BE2C (cell line): Measurements from ENCODE around the gene CD48.

Experiments used
- DNase-seq: peaks from one replicate; pipeline ENCODE4 v3.0.0-alpha.2; 2020
- H3K27me3 ChIP-seq: fragments of 250-450 bp; sonication (Bioruptor Pico); 2 replicates; pipeline ENCODE4 v1.5.1; 2020; ENCODE audit warnings: mild to moderate bottlenecking
- H3K36me3 ChIP-seq: fragments of 250-450 bp; sonication (Bioruptor Pico); 2 replicates; pipeline ENCODE4 v1.5.1; 2020; ENCODE audit warnings: mild to moderate bottlenecking
- H3K4me1 ChIP-seq: fragments of 250-450 bp; sonication (Bioruptor Pico); 2 replicates; pipeline ENCODE4 v1.5.1; 2020
- H3K4me3 ChIP-seq: 2 replicates; pipeline ENCODE4 v1.5.1; 2011; ENCODE audit warnings: low read depth, low read length
- H3K9me3 ChIP-seq: fragments of 250-450 bp; sonication (Bioruptor Pico); 2 replicates; pipeline ENCODE4 v1.5.1; 2020
- CTCF ChIP-seq: IDR thresholded peaks from 2 replicates; pipeline ENCODE4 v1.5.1; 2012; ENCODE audit warnings: mild to moderate bottlenecking, low read depth, low read length

The CD48 gene

DNA sequence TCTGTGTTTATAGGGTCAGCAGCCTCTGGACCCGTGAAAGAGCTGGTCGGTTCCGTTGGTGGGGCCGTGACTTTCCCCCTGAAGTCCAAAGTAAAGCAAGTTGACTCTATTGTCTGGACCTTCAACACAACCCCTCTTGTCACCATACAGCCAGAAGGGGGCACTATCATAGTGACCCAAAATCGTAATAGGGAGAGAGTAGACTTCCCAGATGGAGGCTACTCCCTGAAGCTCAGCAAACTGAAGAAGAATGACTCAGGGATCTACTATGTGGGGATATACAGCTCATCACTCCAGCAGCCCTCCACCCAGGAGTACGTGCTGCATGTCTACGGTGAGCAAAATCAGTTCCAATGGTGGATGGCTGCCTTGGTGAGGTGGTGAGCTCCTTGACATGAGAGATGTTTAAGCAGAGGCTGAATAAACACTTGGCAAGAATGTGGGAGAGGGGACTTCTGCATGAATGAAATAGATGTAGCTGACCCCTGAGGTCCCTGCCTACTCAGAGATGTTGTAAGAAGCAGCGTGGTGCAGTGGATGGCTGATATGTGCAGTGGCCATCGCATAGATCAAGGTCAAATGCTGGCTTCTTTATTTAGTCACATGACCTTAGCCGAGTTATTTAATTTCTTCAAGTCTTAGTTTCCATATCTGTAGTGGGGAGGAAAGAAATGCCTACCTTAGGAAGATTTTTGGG is 36.7 kb upstream of the CD48 start:
- Histone ChIP-seq H3K36me3 (no peaks in the 10 kb centered on the region), H3K4me3 (no peak overlapping the region), H3K9me3 (no peaks in the 10 kb centered on the region), H3K27me3 (peaks cover 5% of the 10 kb centered on the region; the same call in 1 of the 2 replicates), H3K4me1 (no peaks in the 10 kb centered on the region)
- peak; percentile 33 for TF ChIP-seq CTCF
- no peak for DNase-seq

- no peak for TF ChIP-seq CTCF
These were observed 36.1 kb upstream of the CD48 start for GRCh38 chr1:160747717-160748116.

DNA sequence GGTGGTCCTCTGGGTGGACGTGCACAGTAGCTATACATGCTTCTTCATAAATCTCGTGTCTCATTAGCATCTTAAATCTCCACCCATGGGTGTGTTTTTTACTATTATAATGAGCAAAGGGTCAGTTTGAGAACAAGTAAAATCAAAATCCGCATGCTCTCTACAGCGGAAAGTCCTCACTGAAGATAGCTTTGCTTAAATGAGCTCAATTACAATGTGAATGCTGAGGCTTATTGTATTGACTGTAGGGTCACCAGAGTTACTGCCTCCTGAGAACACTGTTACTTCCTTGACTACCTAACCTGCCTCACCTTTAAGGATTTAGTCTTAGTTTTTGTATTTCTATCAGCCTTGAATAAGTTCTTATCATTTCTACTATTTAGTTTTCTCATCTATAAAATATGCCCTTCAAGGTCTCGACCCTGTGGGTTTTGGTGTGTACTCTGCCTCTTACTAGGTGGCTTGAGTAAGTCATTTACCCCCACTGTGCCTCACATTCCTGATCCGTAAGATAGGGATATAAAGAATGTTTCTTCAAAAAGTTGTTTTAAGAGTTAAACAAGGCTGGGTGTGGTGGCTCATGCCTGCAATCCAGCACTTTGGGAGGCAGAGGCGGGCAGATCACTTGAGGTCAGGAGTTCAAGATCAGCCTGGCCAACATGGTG is 35.3 kb upstream of the CD48 start:
- DNase-seq = no peak
- no peak for TF ChIP-seq CTCF
- Histone ChIP-seq H3K4me3 (no peak overlapping the region), H3K36me3 (no peaks in the 10 kb centered on the region), H3K4me1 (no peaks in the 10 kb centered on the region), H3K9me3 (no peaks in the 10 kb centered on the region), H3K27me3 (peaks cover 3% of the 10 kb centered on the region; the same call in 1 of the 2 replicates)

More at GRCh38 chr1:160747717-160748116, 36.1 kb upstream of the CD48 start:
- Histone ChIP-seq H3K4me3 (no peak overlapping the region), H3K36me3 (no peaks in the 10 kb centered on the region), H3K4me1 (no peaks in the 10 kb centered on the region), H3K27me3 (peaks cover 5% of the 10 kb centered on the region; the same call in 1 of the 2 replicates), H3K9me3 (no peaks in the 10 kb centered on the region)
- DNase-seq = no peak

DNA sequence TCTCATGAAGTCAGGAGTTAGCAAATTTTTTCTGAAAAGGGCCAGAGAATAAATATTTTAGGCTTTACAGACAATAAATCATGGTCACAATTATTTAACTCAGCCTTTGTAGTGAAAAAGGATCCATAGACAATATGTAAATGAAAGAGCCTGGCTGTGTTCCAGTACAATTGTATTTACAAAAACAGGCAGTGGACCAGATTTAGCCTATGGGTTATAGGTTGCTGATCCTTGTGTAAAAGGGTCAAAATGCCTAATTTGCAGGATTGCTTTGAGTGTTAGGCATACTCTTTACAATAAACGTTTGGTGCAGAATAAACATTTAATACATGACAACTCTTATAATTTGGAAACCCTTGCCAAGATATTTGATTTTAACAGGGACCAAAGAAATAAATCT is 33.9 kb upstream of the CD48 start:
- no peaks in the 10 kb centered on the region for H3K36me3 ChIP-seq
- no peaks in the 10 kb centered on the region for H3K9me3 ChIP-seq
- H3K27me3 ChIP-seq = no peaks in the 10 kb centered on the region
- H3K4me3 ChIP-seq = no peak overlapping the region
- H3K4me1 ChIP-seq = no peaks in the 10 kb centered on the region
- TF ChIP-seq CTCF = no peak
- no peak for DNase-seq

- Histone ChIP-seq H3K36me3 (no peaks in the 10 kb centered on the region), H3K4me3 (no peak overlapping the region), H3K4me1 (no peaks in the 10 kb centered on the region), H3K27me3 (no peaks in the 10 kb centered on the region), H3K9me3 (no peaks in the 10 kb centered on the region)
- no peak for DNase-seq
- TF ChIP-seq CTCF = no peak
These were observed 33.4 kb upstream of the CD48 start for GRCh38 chr1:160744852-160745520.
